Glomerular visceral epithelial cell (primary cell): ENCODE measurements around the gene SMPD3.
A peak's percentile ranks its signal among the peaks of the same experiment; 100 is the strongest.
"Not testable (repeated sequence)": the region's sequence is repeated elsewhere in the genome, so short reads cannot be mapped to it uniquely, and the experiment has no call there.

Experiments used
- DNase-seq: peaks from one replicate; pipeline ENCODE4 v3.0.0-alpha.2; 2016; ENCODE audit errors: extremely low spot score

SMPD3 gene

DNA sequence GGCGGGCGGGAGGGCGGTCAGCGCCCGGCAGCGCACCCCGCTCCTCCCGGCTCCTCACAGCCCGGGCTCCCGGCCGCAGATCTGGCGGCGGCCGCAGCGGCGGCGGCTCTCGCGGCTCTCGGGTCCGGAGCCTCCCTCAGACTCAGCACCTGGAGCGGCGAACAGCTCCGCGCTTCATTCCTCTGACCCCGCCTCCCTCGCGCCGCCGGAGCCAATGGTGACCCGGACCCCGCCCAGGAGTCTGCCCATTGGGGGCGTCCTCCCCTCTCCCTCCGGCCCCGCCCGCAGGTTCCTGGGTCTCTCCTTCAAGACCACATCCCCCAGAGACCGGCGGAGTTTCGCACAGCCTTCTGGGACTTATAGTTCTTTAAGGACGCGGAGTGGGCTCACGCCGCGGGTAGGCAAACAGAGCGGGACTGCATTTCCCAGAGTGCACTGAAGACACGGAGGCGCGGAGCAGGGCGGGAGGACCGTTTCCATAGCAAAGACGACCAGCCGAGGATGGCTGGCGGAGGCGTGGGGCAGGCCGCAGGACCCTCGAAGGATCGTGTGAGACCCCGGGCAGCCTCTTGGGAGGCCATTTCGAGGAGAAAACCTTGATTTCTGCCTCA, at the start of gene SMPD3:
Gene SMPD3 (minus strand): TSS at position 149 of the 611 bp plus-strand sequence. CDS start 76,327 bp downstream, outside the sequence.
- peak; percentile 93 for DNase-seq

DNA sequence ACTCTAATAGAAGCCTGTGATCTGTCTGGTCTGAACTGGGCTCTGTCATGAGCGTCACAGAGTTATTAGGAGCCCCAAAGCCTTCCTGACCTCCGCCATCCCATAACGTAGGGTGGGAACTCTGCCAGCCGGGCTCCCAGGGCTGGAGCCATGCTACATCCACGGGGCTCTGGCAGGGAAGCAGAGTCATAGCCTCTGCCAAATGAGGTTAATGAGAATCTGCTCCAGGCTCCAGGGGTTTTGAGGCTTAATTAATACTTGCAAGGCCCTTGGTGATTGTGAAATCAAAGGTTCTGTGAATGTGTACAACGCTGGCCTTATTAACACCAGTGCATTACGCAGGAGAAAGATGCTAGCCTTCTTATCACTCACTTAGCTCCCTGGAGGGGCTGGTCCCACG, 48.4 kb upstream of the SMPD3 start:
- DNase-seq: no peak

GRCh38 chr16:68494261-68494660, 46.0 kb upstream of the SMPD3 start:
- DNase-seq: not testable (repeated sequence)

DNA sequence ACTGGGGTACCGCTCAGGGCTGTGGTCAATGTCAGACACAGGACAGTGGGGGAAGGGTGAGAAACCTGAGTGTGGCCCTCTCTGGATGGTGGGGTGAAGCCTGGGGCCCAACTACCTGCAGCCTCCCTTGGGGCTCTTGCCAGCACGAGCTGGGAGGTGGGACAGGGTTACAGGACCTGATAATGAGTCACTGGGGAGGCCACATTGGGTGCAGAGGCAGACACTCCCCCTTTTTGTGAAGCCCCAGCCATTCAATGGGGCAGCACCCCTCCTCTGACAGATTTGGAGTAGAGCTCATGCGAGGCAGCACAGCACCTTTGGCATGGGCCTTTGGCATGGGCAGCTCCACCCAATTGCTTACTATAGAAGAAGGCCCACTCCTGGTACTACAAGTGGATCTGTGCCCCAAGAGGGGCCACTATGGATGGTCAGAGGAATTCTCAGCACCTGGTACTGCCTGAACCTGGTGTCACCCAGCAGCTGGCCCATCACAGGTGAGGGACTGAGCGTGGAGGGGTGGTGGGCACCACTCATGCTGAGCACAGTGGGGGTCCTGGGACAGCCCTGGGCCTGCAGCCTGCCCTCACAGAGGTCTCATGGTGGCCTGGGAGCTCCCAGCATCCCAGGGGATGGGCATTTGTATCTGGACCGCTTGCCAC, 45.2 kb upstream of the SMPD3 start:
- no peak for DNase-seq

GRCh38 chr16:68492543-68493411, 44.5 kb upstream of the SMPD3 start:
- no peak for DNase-seq

GRCh38 chr16:68492151-68492542, 43.8 kb upstream of the SMPD3 start:
- no peak for DNase-seq

DNA sequence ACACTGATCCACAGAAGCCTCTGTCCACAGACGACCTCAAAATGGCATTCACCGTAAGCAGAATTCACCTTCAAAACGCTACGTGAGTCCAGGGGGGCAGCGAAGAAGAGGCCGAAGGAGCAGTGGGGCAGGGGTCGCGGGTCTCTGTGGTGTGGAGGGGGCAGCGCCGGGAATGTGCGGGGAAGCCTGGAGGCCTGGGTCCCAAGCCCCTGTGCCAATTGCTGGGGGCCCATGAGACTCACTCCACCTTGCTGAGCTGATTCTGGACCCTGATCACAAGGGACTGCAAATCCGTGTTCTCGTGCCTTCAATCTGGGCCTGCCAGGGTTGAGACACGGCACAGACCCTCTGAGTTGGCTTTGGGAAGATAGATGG, 43.3 kb upstream of the SMPD3 start:
- no peak for DNase-seq

DNA sequence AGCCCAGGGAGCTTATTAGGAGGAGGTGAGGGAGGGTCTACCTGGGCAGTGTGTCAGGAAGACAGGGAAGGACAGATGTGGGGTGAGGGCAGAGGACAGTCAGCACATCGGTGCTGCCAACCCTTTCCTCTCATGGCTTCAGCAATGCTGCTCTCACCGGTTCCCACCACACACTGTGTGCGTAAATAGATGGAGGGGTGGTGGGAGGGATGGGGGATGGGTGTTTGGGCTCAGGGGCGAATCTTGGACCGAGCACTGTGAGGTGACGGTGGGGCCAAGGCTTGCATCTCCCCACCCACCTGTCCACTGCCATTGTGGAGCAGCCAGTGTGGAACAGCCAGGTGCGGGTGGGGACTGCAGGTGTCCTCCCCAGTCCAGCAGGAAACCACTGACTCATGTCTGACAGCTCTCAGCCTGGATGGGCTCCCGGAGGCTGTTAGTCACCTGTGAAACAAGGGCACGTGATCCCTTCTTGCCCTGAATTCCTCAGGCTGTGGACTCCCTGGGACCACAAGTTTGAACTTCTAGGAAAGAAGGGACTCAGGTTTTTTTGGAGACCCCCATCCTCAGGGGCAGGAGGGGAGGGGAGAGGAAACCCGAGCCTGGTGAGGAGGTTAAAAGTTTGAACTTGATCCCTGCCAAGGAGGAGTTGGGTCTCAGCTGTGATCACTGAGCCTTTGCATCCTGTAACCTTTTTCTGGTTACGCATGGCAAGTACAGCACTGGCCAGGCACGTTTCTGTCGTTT, 42.7 kb upstream of the SMPD3 start:
- peak; percentile 66 for DNase-seq

- no peak for DNase-seq
These were observed 42.0 kb upstream of the SMPD3 start for GRCh38 chr16:68490358-68490757.

DNA sequence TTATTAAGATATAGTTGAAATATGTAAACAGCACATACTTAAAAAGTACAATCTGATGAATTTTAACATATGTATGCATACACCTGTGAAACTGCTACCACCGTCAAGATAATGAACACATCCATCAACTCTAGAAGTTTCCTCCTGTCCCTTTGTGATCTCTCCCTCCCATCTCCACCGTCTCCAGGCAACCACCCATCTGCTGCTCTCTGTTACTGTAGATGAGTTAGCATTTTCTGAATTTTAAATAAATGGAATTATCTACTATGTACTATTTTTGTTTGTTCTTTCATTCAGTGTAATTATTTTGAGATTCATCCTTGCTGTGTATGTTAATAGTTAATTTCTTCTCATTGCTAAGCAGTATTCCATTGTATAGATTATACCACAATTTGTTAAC, 40.2 kb upstream of the SMPD3 start:
- DNase-seq: no peak

- no peak for DNase-seq
These were observed 39.4 kb upstream of the SMPD3 start for GRCh38 chr16:68487669-68488068.

GRCh38 chr16:68487203-68487514, 38.9 kb upstream of the SMPD3 start:
- DNase-seq: no peak

GRCh38 chr16:68486502-68487202, 38.3 kb upstream of the SMPD3 start:
- DNase-seq: no peak

DNA sequence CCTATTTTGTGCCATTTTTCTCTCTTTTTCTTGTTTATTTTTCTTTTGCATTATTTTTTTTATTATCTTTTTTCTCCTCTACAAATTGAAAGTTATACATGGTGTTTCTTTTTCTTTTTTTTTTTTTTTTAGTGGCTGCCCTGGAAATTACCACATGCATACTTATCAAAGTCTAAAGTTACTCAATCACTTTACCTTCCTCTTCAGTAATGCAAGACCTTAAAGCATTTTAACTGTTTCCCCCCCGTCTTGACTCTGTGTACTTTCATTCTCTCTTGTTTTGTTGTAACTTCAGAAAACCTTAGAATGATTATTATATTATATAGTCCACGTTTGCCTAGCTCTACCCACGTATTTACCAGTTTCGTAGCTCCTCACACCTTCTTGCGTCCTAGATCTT, 33.3 kb upstream of the SMPD3 start:
- no peak for DNase-seq

DNA sequence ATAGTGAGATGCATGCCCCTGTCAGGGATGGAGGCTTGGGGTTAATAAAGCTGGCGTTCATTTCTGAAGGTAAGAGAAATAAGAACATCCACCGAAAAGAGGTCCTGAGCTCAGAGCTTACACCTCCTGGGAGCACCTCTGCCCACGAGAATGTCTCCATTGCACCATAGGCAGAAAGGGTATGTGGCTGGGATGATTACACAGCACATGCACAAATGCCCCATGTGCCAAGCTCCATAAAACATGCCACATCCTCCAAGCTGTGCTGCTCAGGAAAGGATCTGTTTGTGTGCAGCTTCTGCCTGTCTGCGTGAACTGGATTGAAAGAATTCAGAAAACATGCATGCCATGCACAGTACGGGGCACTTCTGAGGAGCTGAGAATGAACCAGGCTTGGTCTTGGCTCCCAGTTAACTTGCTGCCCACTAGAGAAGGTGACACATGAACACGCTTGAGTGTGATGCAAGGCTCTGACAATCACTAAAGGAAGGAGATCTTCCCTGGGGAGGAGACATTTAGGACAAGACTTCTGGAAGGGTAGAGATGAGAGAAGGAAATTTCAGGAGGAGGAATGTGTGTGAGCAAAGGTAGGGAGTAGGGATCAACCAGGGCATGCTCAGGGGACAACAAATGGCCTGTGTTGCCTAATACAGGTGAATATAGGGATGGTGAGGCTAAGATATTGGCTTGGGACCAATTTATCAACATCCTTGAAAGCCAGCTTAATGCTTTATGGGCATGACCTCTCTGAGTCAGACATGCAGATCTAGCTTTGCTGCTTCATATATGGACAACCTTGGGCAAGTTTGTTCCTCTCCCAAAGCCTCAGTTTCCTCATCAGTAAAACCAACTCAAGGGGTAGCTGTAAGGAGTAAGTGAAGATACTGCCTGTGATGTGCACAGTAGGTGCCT, 32.0 kb upstream of the SMPD3 start:
- DNase-seq: no peak

DNA sequence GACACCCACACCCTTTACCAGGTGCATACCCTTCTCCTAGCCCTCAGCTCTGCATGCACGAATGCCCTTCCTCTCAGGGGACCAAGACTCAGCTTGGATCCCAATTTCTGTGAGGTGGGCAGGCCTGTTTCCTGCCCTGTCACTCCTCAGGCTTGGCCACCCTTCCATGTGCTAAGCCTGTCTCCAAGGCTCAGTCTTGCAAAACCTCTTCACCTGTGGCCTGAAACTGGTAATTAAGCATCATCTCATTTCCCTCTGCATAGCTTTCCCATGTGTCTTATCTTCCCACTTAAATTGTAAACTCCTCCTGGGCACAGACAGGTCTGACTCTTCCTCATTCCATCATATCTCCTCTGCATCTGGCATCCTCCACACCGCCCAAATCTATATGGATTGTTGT, 31.0 kb upstream of the SMPD3 start:
- no peak for DNase-seq

DNA sequence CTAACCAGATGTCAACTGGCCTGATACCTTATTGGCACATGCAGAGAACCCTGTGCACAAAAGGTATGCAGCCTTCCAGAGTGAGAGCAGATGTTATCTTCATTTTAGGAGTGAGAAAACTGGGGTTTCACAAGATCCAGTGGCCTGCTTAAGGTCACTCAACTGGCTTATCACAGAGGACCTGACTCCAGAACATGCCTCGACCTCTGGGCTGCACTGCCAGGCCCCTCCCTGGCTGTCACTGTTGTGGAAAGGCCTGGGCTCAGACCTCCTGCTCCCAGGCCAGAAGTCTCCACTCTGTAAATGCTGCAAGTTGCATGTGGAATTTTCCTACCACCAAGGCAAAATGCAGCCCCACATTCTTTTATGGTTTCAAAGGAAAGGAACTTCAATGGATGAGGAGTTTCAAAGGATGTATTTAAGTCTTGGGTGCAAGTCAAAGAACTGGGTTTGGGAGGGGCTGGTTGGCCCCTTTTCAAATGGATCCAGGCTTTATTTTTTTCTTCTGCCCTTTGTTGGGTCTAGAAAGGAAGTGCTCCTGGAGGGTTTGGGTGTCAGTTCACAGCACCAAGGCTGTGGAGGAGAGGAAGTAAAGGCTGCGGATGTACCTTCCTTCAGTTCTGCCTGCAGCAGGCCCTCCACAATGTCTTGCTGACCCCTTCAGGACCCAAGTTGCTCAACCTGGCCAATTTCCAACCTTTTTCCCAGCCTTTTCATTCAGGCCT, 30.4 kb upstream of the SMPD3 start:
- no peak for DNase-seq

DNA sequence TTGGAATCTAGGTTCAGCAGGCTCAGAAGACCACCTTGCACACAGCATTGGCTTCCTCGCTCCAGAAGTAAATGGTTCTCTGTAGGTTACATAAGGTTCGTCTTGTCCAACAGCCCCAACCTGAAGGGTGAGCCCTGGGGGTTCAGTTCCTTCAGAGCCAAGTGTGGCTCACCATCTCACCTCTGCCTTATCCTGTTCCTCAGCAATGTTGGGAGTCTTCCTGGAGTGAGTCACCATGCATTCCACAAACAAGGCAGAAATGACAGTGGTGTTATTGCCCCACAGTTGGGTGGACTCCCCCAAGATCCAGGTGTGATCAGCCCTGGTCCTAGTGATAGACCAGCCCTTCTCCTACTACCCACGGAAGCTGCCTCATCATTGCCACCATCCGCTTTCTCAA, 26.8 kb upstream of the SMPD3 start:
- no peak for DNase-seq

GRCh38 chr16:68473358-68474070, 25.2 kb upstream of the SMPD3 start:
- DNase-seq: no peak
